ENCODE data around the gene VSTM4. TPM values are rescaled to one million over a fixed set of nuclear protein-coding genes. Genes with fewer than 3 reads are reported as not detected.

Gene VSTM4
- polyA plus RNA-seq, 1 donor (not counting 4 experiments of a cell fraction or from before 2014, with no cell fraction given): not detected

DNA sequence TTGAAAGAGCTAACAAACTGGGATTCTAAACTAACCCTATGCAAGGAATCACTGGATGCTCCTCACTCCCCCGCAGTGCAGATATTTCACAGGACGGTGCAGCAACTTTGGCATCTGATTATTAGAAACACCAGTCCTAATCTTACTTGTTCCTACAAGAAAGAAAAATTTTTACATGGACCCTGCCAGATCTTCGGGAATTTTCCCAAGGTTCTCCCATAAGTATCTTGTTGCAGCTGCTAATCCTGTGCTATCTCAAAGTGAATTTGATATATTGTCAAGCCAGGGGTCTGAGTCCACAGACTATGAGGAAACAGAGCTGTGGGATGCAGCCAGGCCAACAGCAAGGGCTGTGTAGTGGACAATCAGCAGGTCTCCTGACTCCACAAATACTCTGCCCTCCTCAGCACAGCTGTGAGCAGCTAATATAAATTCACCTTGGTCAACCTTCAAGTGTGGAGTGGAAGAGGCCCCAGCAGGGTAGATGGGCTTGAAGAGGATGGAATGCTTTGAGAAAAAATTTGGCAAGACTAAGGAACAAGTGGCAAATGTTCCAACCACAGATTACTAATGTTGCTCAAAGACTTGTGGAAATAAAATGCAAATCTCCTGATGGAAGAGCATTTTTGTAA is 25.6 kb downstream of the VSTM4 start:
- no peak for TF ChIP-seq EZH2 (IDR thresholded peaks at IDR 0.05; ENCODE audit: low read length)
- TF ChIP-seq, protein P1, sequence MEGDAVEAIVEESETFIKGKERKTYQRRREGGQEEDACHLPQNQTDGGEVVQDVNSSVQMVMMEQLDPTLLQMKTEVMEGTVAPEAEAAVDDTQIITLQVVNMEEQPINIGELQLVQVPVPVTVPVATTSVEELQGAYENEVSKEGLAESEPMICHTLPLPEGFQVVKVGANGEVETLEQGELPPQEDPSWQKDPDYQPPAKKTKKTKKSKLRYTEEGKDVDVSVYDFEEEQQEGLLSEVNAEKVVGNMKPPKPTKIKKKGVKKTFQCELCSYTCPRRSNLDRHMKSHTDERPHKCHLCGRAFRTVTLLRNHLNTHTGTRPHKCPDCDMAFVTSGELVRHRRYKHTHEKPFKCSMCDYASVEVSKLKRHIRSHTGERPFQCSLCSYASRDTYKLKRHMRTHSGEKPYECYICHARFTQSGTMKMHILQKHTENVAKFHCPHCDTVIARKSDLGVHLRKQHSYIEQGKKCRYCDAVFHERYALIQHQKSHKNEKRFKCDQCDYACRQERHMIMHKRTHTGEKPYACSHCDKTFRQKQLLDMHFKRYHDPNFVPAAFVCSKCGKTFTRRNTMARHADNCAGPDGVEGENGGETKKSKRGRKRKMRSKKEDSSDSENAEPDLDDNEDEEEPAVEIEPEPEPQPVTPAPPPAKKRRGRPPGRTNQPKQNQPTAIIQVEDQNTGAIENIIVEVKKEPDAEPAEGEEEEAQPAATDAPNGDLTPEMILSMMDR (optimal IDR thresholded peaks at IDR 0.05 in 1 of 3, IDR thresholded peaks at IDR 0.05 in 1 of 3, conservative IDR thresholded peaks at IDR 0.05 in 1 of 3; ENCODE audit: extremely low read depth in 1 of 3, insufficient read depth in 2 of 3, low read length in 3 of 3): no peak
- H3K4me2 ChIP-seq (ENCODE audit: control insufficient read depth, extremely low read depth, insufficient read depth, low read depth, low read length): no peak overlapping the region
- no peak overlapping the region for H2AFZ ChIP-seq (ENCODE audit: control insufficient read depth, low read length)
- H3K4me1 ChIP-seq (ENCODE audit: control insufficient read depth, extremely low read depth, insufficient read depth, low read length): no peaks in the 10 kb centered on the region
- H3K9me1 ChIP-seq (ENCODE audit: control insufficient read depth, extremely low read depth, insufficient read depth, low read length): no peaks in the 10 kb centered on the region
- H3K27ac ChIP-seq (ENCODE audit: control insufficient read depth, insufficient read depth, low read length): no peak overlapping the region
- peaks cover 4% of the 10 kb centered on the region for H3K27me3 ChIP-seq (ENCODE audit: control insufficient read depth, extremely low read depth, insufficient read depth, low read length)
- H3K9me3 ChIP-seq (ENCODE audit: control insufficient read depth, low read depth, low read length): no peaks in the 10 kb centered on the region
- FAIRE-seq: no peak
- dilution Hi-C loops (cut with MboI; ENCODE audit: extremely low pct_ligation_motif_present, low sequenced_read_pairs): no loop called here
- no peak for DNase-seq (ENCODE audit: low read depth, low spot score)
- no peaks in the 10 kb centered on the region for H3K36me3 ChIP-seq (ENCODE audit: control insufficient read depth in 2 of 2, extremely low read depth in 1 of 2, insufficient read depth in 2 of 2, low read length in 2 of 2)
- no peak overlapping the region for H3K9ac ChIP-seq (ENCODE audit: control insufficient read depth, extremely low read depth, insufficient read depth, low read length)
- H3K4me3 ChIP-seq (ENCODE audit: control insufficient read depth in 2 of 3, extremely low read depth in 1 of 3, insufficient read depth in 2 of 3, low read depth in 1 of 3, low read length in 3 of 3): no peak overlapping the region
- H3K79me2 ChIP-seq (ENCODE audit: control insufficient read depth, insufficient read depth, low read length): no peaks in the 10 kb centered on the region
- no peaks in the 10 kb centered on the region for H4K20me1 ChIP-seq (ENCODE audit: control insufficient read depth, extremely low read depth, insufficient read depth, low read length)

DNA sequence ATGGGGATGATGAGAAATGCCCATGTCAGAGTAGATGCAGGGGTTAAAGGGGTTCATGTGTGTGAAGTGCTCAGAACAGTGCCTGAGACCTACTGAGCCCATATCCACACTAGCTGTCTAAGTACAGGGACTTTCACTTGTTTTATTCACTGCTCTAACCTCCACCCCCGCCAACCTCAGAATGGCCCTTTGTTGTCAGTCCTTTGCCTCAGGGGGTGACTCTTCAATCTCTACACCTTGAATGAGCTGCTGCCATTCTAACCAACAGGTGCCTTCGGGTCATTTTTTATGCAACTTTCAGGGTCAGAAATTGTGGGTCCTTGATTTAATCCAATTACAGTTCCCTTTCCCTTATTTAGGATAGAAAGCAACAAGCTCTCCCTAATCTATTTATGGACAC is 26.2 kb downstream of the VSTM4 start:
- no peak for FAIRE-seq
- no peaks in the 10 kb centered on the region for H3K9me1 ChIP-seq (ENCODE audit: control insufficient read depth, extremely low read depth, insufficient read depth, low read length)
- H3K27me3 ChIP-seq (ENCODE audit: control insufficient read depth, extremely low read depth, insufficient read depth, low read length): peaks cover 4% of the 10 kb centered on the region
- no peak overlapping the region for H3K4me3 ChIP-seq (ENCODE audit: control insufficient read depth in 2 of 3, extremely low read depth in 1 of 3, insufficient read depth in 2 of 3, low read depth in 1 of 3, low read length in 3 of 3)
- H3K79me2 ChIP-seq (ENCODE audit: control insufficient read depth, insufficient read depth, low read length): no peaks in the 10 kb centered on the region
- no peaks in the 10 kb centered on the region for H3K9me3 ChIP-seq (ENCODE audit: control insufficient read depth, low read depth, low read length)
- dilution Hi-C loops (cut with MboI; ENCODE audit: extremely low pct_ligation_motif_present, low sequenced_read_pairs): no loop called here
- no peak overlapping the region for H3K27ac ChIP-seq (ENCODE audit: control insufficient read depth, insufficient read depth, low read length)
- no peaks in the 10 kb centered on the region for H3K36me3 ChIP-seq (ENCODE audit: control insufficient read depth in 2 of 2, extremely low read depth in 1 of 2, insufficient read depth in 2 of 2, low read length in 2 of 2)
- H3K9ac ChIP-seq (ENCODE audit: control insufficient read depth, extremely low read depth, insufficient read depth, low read length): no peak overlapping the region
- no peaks in the 10 kb centered on the region for H3K4me1 ChIP-seq (ENCODE audit: control insufficient read depth, extremely low read depth, insufficient read depth, low read length)
- no peaks in the 10 kb centered on the region for H4K20me1 ChIP-seq (ENCODE audit: control insufficient read depth, extremely low read depth, insufficient read depth, low read length)
- H3K4me2 ChIP-seq (ENCODE audit: control insufficient read depth, extremely low read depth, insufficient read depth, low read depth, low read length): no peak overlapping the region
- TF ChIP-seq, protein P1 (optimal IDR thresholded peaks at IDR 0.05 in 1 of 3, IDR thresholded peaks at IDR 0.05 in 1 of 3, conservative IDR thresholded peaks at IDR 0.05 in 1 of 3; ENCODE audit: extremely low read depth in 1 of 3, insufficient read depth in 2 of 3, low read length in 3 of 3): no peak
- no peak for TF ChIP-seq EZH2 (IDR thresholded peaks at IDR 0.05; ENCODE audit: low read length)
- no peak for DNase-seq (ENCODE audit: low read depth, low spot score)
- H2AFZ ChIP-seq (ENCODE audit: control insufficient read depth, low read length): no peak overlapping the region
